ENCODE results near the gene KRTAP10-11.

- TF ChIP-seq ZNF274 (IDR thresholded peaks at IDR 0.05; ENCODE audit: low read depth, low read length): no peak
- TF ChIP-seq YY1 (IDR thresholded peaks at IDR 0.05; ENCODE audit: insufficient read depth, insufficient read length): no peak
- TF ChIP-seq SUZ12 (IDR thresholded peaks at IDR 0.05; ENCODE audit: extremely low read depth, insufficient read depth, insufficient read length): no peak
Observed at GRCh38 chr21:44694776-44695175, 48.6 kb downstream of the KRTAP10-11 start.
